SK-N-SH treated with all-trans-retinoic acid at 6 μM for 48 hours (cell line): Measurements from ENCODE around the gene NKD1.

ENCODE experiments used
- ATAC-seq: fragments of 200-7000 bp; cut with Tn5 transposase; 3 replicates; pipeline ENCODE4 v1.9.1; 2020; ENCODE audit warnings: mild to moderate bottlenecking, moderate library complexity
- ARNTL ChIP-seq: fragments of 450-650 bp; formaldehyde crosslinking; IDR thresholded peaks from 2 replicates; pipeline ENCODE4 v1.5.0; 2020; ENCODE audit warnings: low read depth, mild to moderate bottlenecking, moderate library complexity, borderline replicate concordance
- BACH2 ChIP-seq: fragments of 250-450 bp; sonication (Bioruptor Pico); IDR thresholded peaks from 2 replicates; pipeline ENCODE4 v1.9.0; 2021; ENCODE audit warnings: mild to moderate bottlenecking, borderline replicate concordance
- CSDC2 ChIP-seq: fragments of 250-450 bp; sonication (Bioruptor Pico); IDR thresholded peaks from 2 replicates; pipeline ENCODE4 v1.5.0; 2020; ENCODE audit warnings: mild to moderate bottlenecking, moderate library complexity
- CSRNP3 ChIP-seq: fragments of 250-450 bp; sonication (Bioruptor Pico); IDR thresholded peaks from 2 replicates; pipeline ENCODE4 v1.5.1; 2021; ENCODE audit warnings: mild to moderate bottlenecking, moderate library complexity
- ESRRG ChIP-seq: fragments of 250-450 bp; sonication (Bioruptor Pico); IDR thresholded peaks from 2 replicates; pipeline ENCODE4 v1.6.1; 2021; ENCODE audit warnings: mild to moderate bottlenecking
- GLIS3 ChIP-seq: fragments of 250-450 bp; sonication (Bioruptor Pico); IDR thresholded peaks from 2 replicates; pipeline ENCODE4 v1.5.0; 2020; ENCODE audit warnings: mild to moderate bottlenecking, moderate library complexity
- ISL1 ChIP-seq: fragments of 250-450 bp; sonication (Bioruptor Pico); IDR thresholded peaks from 2 replicates; pipeline ENCODE4 v2.1.2; 2022; ENCODE audit warnings: mild to moderate bottlenecking, moderate library complexity
- POU6F1 ChIP-seq: fragments of 250-450 bp; sonication (Bioruptor Pico); IDR thresholded peaks from 2 replicates; pipeline ENCODE4 v1.8.0; 2021; ENCODE audit warnings: low read depth, mild to moderate bottlenecking, moderate library complexity, borderline replicate concordance
- PPARA ChIP-seq: fragments of 250-450 bp; sonication (Bioruptor Pico); IDR thresholded peaks from 2 replicates; pipeline ENCODE4 v1.5.0; 2020; ENCODE audit warnings: mild to moderate bottlenecking, borderline replicate concordance
- RARB ChIP-seq: fragments of 250-450 bp; sonication (Bioruptor Pico); IDR thresholded peaks from 2 replicates; pipeline ENCODE4 v1.8.0; 2021; ENCODE audit warnings: mild to moderate bottlenecking, moderate library complexity
- SNAI2 ChIP-seq: fragments of 250-450 bp; sonication (Bioruptor Pico); IDR thresholded peaks from 2 replicates; pipeline ENCODE4 v1.5.0; 2020; ENCODE audit warnings: mild to moderate bottlenecking, moderate library complexity
- TCF4 ChIP-seq: fragments of 250-450 bp; sonication (Bioruptor Pico); IDR thresholded peaks from 2 replicates; pipeline ENCODE4 v1.8.0; 2021; ENCODE audit warnings: mild to moderate bottlenecking, moderate library complexity, borderline replicate concordance
- TOX ChIP-seq: fragments of 250-450 bp; sonication (Bioruptor Pico); IDR thresholded peaks from 2 replicates; pipeline ENCODE4 v1.8.0; 2021; ENCODE audit warnings: mild to moderate bottlenecking, moderate library complexity, borderline replicate concordance
- ZC3H10 ChIP-seq: fragments of 250-450 bp; sonication (Bioruptor Pico); IDR thresholded peaks from 2 replicates; pipeline ENCODE4 v1.5.1; 2021; ENCODE audit warnings: mild to moderate bottlenecking, moderate library complexity
- ZFP3 ChIP-seq: fragments of 250-450 bp; sonication (Bioruptor Pico); IDR thresholded peaks from 2 replicates; pipeline ENCODE4 v1.5.0; 2020; ENCODE audit warnings: mild to moderate bottlenecking, moderate library complexity
- ZFP30 ChIP-seq: fragments of 450-650 bp; formaldehyde crosslinking; IDR thresholded peaks from 2 replicates; pipeline ENCODE4 v1.5.0; 2022; ENCODE audit warnings: mild to moderate bottlenecking, moderate library complexity
- ZNF565 ChIP-seq: fragments of 450-650 bp; formaldehyde crosslinking; conservative IDR thresholded peaks from 2 replicates; pipeline ENCODE4 v1.5.0; 2020; ENCODE audit warnings: low read depth, mild to moderate bottlenecking, moderate library complexity
- ZNF70 ChIP-seq: fragments of 450-650 bp; formaldehyde crosslinking; IDR thresholded peaks from 2 replicates; pipeline ENCODE4 v1.5.0; 2020; ENCODE audit warnings: mild to moderate bottlenecking, moderate library complexity
- ZNF8 ChIP-seq: fragments of 450-650 bp; formaldehyde crosslinking; IDR thresholded peaks from 2 replicates; pipeline ENCODE4 v1.5.0; 2020; ENCODE audit warnings: mild to moderate bottlenecking, moderate library complexity
- TF ChIP-seq, protein P1 (sequence below): fragments of 250-450 bp; sonication (Bioruptor Pico); IDR thresholded peaks from 2 replicates; pipeline ENCODE4 v1.5.0; 2020; ENCODE audit warnings: mild to moderate bottlenecking, moderate library complexity
- TF ChIP-seq, protein P2 (sequence below): fragments of 250-450 bp; sonication (Bioruptor Pico); IDR thresholded peaks from 2 replicates; pipeline ENCODE4 v1.5.1; 2020; ENCODE audit warnings: low read depth, mild to moderate bottlenecking, moderate library complexity
- TF ChIP-seq, protein P3 (sequence below): fragments of 250-450 bp; sonication (Bioruptor Pico); IDR thresholded peaks from 2 replicates; pipeline ENCODE4 v1.8.0; 2020; ENCODE audit warnings: mild to moderate bottlenecking, moderate library complexity, borderline replicate concordance

NKD1 gene

DNA sequence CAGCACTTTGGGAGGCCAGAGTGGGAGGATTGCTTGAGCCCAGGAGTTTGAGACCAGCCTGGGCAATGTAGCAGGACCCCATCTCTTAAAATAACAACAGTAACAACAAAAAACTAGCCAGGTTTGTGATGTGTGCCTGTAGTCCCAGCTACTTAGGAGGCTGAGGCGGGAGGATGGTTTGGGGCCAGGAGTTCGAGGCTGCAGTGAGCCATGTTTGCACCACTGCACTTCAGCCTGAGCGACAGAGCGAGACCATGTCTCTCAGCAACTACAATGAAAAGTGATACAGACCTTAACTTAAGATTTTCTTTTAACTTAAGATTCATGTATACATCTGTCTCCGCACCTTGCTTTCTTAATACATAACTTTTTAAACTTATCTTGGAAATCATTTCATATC lies 17.2 kb downstream of the NKD1 start:
- TF ChIP-seq GLIS3 = no peak
- TF ChIP-seq ZNF70 = no peak
- no peak for TF ChIP-seq POU6F1 (CRISPR knock-in tag)
- TF ChIP-seq, protein P1, sequence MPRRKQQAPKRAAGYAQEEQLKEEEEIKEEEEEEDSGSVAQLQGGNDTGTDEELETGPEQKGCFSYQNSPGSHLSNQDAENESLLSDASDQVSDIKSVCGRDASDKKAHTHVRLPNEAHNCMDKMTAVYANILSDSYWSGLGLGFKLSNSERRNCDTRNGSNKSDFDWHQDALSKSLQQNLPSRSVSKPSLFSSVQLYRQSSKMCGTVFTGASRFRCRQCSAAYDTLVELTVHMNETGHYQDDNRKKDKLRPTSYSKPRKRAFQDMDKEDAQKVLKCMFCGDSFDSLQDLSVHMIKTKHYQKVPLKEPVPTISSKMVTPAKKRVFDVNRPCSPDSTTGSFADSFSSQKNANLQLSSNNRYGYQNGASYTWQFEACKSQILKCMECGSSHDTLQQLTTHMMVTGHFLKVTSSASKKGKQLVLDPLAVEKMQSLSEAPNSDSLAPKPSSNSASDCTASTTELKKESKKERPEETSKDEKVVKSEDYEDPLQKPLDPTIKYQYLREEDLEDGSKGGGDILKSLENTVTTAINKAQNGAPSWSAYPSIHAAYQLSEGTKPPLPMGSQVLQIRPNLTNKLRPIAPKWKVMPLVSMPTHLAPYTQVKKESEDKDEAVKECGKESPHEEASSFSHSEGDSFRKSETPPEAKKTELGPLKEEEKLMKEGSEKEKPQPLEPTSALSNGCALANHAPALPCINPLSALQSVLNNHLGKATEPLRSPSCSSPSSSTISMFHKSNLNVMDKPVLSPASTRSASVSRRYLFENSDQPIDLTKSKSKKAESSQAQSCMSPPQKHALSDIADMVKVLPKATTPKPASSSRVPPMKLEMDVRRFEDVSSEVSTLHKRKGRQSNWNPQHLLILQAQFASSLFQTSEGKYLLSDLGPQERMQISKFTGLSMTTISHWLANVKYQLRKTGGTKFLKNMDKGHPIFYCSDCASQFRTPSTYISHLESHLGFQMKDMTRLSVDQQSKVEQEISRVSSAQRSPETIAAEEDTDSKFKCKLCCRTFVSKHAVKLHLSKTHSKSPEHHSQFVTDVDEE = no peak
- no peak for TF ChIP-seq PPARA (CRISPR knock-in tag)
- TF ChIP-seq ZFP30 (CRISPR knock-in tag) = no peak
- TF ChIP-seq, protein P2, sequence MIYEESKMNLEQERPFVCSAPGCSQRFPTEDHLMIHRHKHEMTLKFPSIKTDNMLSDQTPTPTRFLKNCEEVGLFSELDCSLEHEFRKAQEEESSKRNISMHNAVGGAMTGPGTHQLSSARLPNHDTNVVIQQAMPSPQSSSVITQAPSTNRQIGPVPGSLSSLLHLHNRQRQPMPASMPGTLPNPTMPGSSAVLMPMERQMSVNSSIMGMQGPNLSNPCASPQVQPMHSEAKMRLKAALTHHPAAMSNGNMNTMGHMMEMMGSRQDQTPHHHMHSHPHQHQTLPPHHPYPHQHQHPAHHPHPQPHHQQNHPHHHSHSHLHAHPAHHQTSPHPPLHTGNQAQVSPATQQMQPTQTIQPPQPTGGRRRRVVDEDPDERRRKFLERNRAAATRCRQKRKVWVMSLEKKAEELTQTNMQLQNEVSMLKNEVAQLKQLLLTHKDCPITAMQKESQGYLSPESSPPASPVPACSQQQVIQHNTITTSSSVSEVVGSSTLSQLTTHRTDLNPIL (CRISPR knock-in tag) = no peak
- TF ChIP-seq ZNF8 (CRISPR knock-in tag) = no peak
- no peak for TF ChIP-seq TCF4 (CRISPR knock-in tag)
- no peak for TF ChIP-seq ESRRG (CRISPR knock-in tag)
- TF ChIP-seq TOX (CRISPR knock-in tag) = no peak
- no peak for TF ChIP-seq BACH2
- no peak for TF ChIP-seq SNAI2 (CRISPR knock-in tag)
- no peak for TF ChIP-seq CSRNP3 (CRISPR knock-in tag)
- no peak for TF ChIP-seq ZFP3 (CRISPR knock-in tag)
- no peak for TF ChIP-seq ISL1 (CRISPR knock-in tag)
- TF ChIP-seq ZNF565 = no peak
- TF ChIP-seq ARNTL (CRISPR knock-in tag) = no peak
- TF ChIP-seq, all 23 proteins: peak for 0

GRCh38 chr16:50566014-50566962 lies 18.1 kb downstream of the NKD1 start:
- no peak for ATAC-seq
- TF ChIP-seq, protein P1 = no peak
- no peak for TF ChIP-seq ZFP3 (CRISPR knock-in tag)
- no peak for TF ChIP-seq POU6F1 (CRISPR knock-in tag)
- no peak for TF ChIP-seq TCF4 (CRISPR knock-in tag)
- TF ChIP-seq ZC3H10 (CRISPR knock-in tag) = no peak
- TF ChIP-seq CSRNP3 (CRISPR knock-in tag) = no peak
- TF ChIP-seq RARB (CRISPR knock-in tag) = no peak
- TF ChIP-seq ISL1 (CRISPR knock-in tag) = no peak
- no peak for TF ChIP-seq BACH2
- no peak for TF ChIP-seq CSDC2
- TF ChIP-seq, protein P3, sequence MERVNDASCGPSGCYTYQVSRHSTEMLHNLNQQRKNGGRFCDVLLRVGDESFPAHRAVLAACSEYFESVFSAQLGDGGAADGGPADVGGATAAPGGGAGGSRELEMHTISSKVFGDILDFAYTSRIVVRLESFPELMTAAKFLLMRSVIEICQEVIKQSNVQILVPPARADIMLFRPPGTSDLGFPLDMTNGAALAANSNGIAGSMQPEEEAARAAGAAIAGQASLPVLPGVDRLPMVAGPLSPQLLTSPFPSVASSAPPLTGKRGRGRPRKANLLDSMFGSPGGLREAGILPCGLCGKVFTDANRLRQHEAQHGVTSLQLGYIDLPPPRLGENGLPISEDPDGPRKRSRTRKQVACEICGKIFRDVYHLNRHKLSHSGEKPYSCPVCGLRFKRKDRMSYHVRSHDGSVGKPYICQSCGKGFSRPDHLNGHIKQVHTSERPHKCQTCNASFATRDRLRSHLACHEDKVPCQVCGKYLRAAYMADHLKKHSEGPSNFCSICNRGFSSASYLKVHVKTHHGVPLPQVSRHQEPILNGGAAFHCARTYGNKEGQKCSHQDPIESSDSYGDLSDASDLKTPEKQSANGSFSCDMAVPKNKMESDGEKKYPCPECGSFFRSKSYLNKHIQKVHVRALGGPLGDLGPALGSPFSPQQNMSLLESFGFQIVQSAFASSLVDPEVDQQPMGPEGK = no peak
- TF ChIP-seq ARNTL (CRISPR knock-in tag) = no peak
- no peak for TF ChIP-seq TOX (CRISPR knock-in tag)
- no peak for TF ChIP-seq ZFP30 (CRISPR knock-in tag)
- no peak for TF ChIP-seq ESRRG (CRISPR knock-in tag)

More for the DNA sequence above, 17.2 kb downstream of the NKD1 start:
- no peak for ATAC-seq
